PC-9 (cell line): ENCODE measurements around the gene VILL. TPM values are rescaled to one million over a fixed set of nuclear protein-coding genes. Genes with fewer than 3 reads are reported as not detected.
A peak's percentile ranks its signal among the peaks of the same experiment; 100 is the strongest.

Experiments
- BruUV-seq: library from RNA; stranded (reverse); fragments of 400-500 nt; replicated peaks from 2 replicates; lab custom pipeline; 2021; lab: Mats Ljungman, UMichigan
- CTCF ChIA-PET: fragments of 300-600 bp; sonication (Branson Sonifier 250); formaldehyde crosslinking; loops from one replicate; lab custom pipeline; 2022; ENCODE audit warnings: antibody characterized with exemption; lab: Charles Lee
- POLR2A ChIA-PET: fragments of 300-600 bp; sonication (Branson Sonifier 250); formaldehyde crosslinking; loops from one replicate; lab custom pipeline; 2022; ENCODE audit warnings: antibody characterized with exemption; ENCODE audit not compliant: unreplicated experiment; lab: Charles Lee
- DNase-seq, 2 experiments: peaks; one replicate each; pipeline versions ENCODE4 v3.0.0 to v3.0.0-alpha.2; 2015 to 2022; ENCODE audit warnings: mixed read lengths in 1 of 2
- H2AFZ ChIP-seq: fragments of 200-600 bp; sonication (generic); 2 replicates; pipeline ENCODE4 v1.8.1; 2017; ENCODE audit warnings: antibody characterized with exemption
- H3F3A ChIP-seq: fragments of 200-600 bp; sonication (generic); 2 replicates; pipeline ENCODE4 v1.8.1; 2017; ENCODE audit warnings: antibody characterized with exemption, mild to moderate bottlenecking, low read depth; ENCODE audit not compliant: insufficient read depth
- H3K27ac ChIP-seq: fragments of 200-600 bp; sonication (generic); 2 replicates; pipeline ENCODE4 v1.6.1; 2016; ENCODE audit warnings: mixed run types
- H3K27me3 ChIP-seq: fragments of 200-600 bp; sonication (generic); 2 replicates; pipeline ENCODE4 v1.6.1; 2016; ENCODE audit warnings: low read depth, mixed run types; ENCODE audit not compliant: insufficient read depth
- H3K36me3 ChIP-seq: fragments of 200-600 bp; sonication (generic); 2 replicates; pipeline ENCODE4 v1.6.1; 2016; ENCODE audit warnings: low read depth, mixed run types
- H3K4me1 ChIP-seq: fragments of 200-600 bp; sonication (generic); replicated peaks from 2 replicates; pipeline ENCODE4 v1.6.1; 2016; ENCODE audit warnings: mixed run types; ENCODE audit not compliant: insufficient read depth
- H3K4me2 ChIP-seq: fragments of 200-600 bp; sonication (generic); 2 replicates; pipeline ENCODE4 v1.6.1; 2017; ENCODE audit warnings: mixed run types
- H3K4me3 ChIP-seq: fragments of 200-600 bp; sonication (generic); 2 replicates; pipeline ENCODE4 v1.6.1; 2016; ENCODE audit warnings: mixed run types
- H3K79me2 ChIP-seq: fragments of 200-600 bp; sonication (generic); 2 replicates; pipeline ENCODE4 v1.6.1; 2017; ENCODE audit warnings: low read depth, mixed run types
- H3K9me2 ChIP-seq: fragments of 200-600 bp; sonication (generic); 2 replicates; pipeline ENCODE4 v1.8.1; 2017; ENCODE audit warnings: mild to moderate bottlenecking; ENCODE audit not compliant: insufficient read depth
- H3K9me3 ChIP-seq: fragments of 200-600 bp; sonication (generic); 2 replicates; pipeline ENCODE4 v1.8.1; 2016; ENCODE audit warnings: low read depth; ENCODE audit not compliant: insufficient read depth
- H4K20me1 ChIP-seq: fragments of 200-600 bp; sonication (generic); 2 replicates; pipeline ENCODE4 v1.8.1; 2017; ENCODE audit not compliant: insufficient read depth
- EZH2 ChIP-seq: fragments of 200-600 bp; sonication (generic); IDR thresholded peaks from 2 replicates; pipeline ENCODE4 v1.8.0; 2017; ENCODE audit warnings: antibody characterized with exemption, low read depth
- intact Hi-C: fragments of 100-400 bp; cut with micrococcal nuclease; formaldehyde crosslinking; loops from one replicate; pipeline ENCODE4 v1.10.0; 2022; ENCODE audit not compliant: unreplicated experiment
- total RNA-seq: library from RNA; stranded (reverse); gene quantifications from 2 replicates; pipeline ENCODE4 v1.2.3, GENCODE V29; 2021
- TF ChIP-seq, protein P1 (sequence below): fragments of 200-600 bp; sonication (generic); conservative IDR thresholded peaks from 2 replicates; pipeline ENCODE4 v1.6.1; 2017; ENCODE audit warnings: mixed run types, antibody characterized with exemption, mild to moderate bottlenecking, moderate library complexity

The VILL gene
- total RNA-seq, 1 experiment from 2014 or later: 14.7 TPM

DNA sequence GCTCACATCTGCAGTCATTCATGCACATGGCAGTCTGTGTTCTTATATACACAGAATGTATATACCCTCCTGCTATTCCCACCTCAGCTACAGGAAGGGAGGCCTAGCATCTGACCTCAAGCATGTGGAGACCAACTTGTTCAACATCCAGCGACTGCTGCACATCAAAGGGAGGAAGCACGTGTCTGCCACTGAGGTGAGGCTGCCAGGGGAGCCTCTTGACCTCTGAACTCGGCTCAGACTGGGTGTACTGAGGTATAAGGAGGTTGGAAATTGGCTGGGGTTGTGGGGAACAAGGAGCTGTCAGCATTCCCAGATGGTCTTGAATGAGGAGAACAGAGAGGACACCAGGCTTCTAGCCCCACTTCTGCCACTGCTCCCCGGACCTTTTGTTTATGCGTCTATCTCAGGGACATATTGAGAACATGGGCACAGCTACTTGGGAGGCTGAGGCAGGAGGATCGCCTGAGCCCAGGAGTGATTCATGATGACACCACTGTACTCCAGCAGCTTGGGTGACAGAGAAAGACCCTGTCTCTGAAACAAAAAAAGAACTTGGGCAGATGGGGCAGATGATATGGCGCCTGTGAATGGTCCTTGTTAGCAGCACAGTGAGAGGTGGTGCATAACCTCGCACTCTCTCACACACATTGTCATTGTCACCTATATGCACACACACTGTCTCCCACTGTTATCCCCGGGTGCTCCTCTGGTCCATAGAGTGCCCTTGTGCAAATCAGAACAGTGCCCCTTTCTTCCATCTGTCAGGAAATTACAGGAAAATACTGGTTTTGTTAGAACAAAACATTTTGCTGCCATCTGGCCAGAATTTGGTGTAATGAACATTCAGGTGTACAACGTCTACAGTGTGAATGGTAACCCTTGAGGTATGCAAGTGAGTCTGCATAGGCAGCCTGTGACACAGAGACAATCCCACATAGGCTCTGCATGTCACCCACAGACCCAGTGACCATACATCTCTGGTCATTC, 5.4 kb downstream of the VILL start:
- Histone ChIP-seq H3K4me1 (peaks cover 39% of the 10 kb centered on the region), H3K27me3 (no peaks in the 10 kb centered on the region), H3K27ac (no peak overlapping the region), H3K4me2 (no peak overlapping the region), H3K9me3 (no peaks in the 10 kb centered on the region), H2AFZ (no peak overlapping the region), H3F3A (peaks cover 32% of the 10 kb centered on the region; the same call in 1 of the 2 replicates), H3K36me3 (no peaks in the 10 kb centered on the region), H3K4me3 (no peak overlapping the region), H4K20me1 (no peaks in the 10 kb centered on the region), H3K9me2 (no peaks in the 10 kb centered on the region), H3K79me2 (peaks cover 8% of the 10 kb centered on the region; the same call in 1 of the 2 replicates)
- no peak for DNase-seq
- TF ChIP-seq, protein P1, sequence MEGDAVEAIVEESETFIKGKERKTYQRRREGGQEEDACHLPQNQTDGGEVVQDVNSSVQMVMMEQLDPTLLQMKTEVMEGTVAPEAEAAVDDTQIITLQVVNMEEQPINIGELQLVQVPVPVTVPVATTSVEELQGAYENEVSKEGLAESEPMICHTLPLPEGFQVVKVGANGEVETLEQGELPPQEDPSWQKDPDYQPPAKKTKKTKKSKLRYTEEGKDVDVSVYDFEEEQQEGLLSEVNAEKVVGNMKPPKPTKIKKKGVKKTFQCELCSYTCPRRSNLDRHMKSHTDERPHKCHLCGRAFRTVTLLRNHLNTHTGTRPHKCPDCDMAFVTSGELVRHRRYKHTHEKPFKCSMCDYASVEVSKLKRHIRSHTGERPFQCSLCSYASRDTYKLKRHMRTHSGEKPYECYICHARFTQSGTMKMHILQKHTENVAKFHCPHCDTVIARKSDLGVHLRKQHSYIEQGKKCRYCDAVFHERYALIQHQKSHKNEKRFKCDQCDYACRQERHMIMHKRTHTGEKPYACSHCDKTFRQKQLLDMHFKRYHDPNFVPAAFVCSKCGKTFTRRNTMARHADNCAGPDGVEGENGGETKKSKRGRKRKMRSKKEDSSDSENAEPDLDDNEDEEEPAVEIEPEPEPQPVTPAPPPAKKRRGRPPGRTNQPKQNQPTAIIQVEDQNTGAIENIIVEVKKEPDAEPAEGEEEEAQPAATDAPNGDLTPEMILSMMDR: no peak
- no peak for TF ChIP-seq EZH2
- ChIA-PET CTCF (interaction anchor here (0.6 to 1.1 kb wide), 5 partner anchors 22 to 331 kb away, joined by 4 to 19 read pairs (median 8); partner anchors contain the start of gene ACAA1), POLR2A (interaction anchor here (0.6 kb wide), 1 partner anchor 23 kb away, joined by 3 read pairs; no protein-coding TSS in a partner anchor)
- no TSS peak for BruUV-seq
- intact Hi-C loops: loop anchor here (2.0 kb wide), 1 partner anchor 21 kb away; no protein-coding TSS in a partner anchor

DNA sequence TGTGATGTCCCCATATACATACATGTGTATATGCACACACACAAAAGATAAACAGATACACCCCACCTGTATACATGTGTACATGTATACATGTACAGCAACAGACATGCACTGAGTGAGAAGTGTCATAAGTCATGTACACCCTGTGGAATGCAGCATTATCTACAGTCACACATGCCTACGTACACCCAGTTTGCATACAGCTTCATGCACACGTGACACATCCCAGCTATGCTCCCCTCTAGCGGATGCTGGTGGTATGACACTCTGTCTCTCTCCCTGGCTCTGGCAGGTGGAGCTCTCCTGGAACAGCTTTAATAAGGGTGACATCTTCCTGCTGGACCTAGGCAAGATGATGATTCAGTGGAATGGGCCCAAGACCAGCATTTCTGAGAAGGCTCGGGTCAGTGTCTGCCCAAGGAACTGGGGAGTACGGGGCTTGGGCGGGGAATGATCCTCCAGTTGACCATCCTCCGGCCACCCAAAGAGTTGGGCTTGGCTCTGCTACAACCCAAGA, 6.3 kb downstream of the VILL start:
- TF ChIP-seq EZH2: no peak
- TF ChIP-seq, protein P1: peak; percentile 92
- POLR2A ChIA-PET: interaction anchor here (0.5 to 0.6 kb wide), 4 partner anchors 24 to 462 kb away, joined by 3 to 6 read pairs (median 4); no protein-coding TSS in a partner anchor
- H2AFZ ChIP-seq: no peak overlapping the region

DNA sequence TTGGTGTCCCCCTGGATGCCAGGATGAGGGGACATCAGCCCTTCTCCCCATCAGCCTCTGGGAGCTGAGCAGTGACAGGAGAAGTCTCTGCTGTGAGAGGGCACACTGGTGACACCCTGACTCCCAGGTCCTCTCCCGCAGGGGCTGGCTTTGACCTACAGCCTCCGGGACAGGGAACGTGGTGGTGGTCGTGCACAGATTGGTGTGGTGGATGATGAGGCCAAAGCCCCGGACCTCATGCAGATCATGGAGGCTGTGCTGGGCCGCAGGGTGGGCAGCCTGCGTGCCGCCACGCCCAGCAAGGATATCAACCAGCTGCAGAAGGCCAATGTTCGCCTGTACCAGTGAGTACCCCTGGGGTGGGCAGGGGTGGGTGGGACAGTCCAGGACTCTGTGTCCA, 6.8 kb downstream of the VILL start:
- no peaks in the 10 kb centered on the region for H3K9me2 ChIP-seq
- no peak overlapping the region for H3K4me2 ChIP-seq
- no peaks in the 10 kb centered on the region; the same call in 1 of the 2 replicates for H3K79me2 ChIP-seq
- H3K4me1 ChIP-seq: peaks cover 25% of the 10 kb centered on the region
- no peak overlapping the region for H3K4me3 ChIP-seq
- H3K9me3 ChIP-seq: no peaks in the 10 kb centered on the region
- H3F3A ChIP-seq: peaks cover 25% of the 10 kb centered on the region; the same call in 1 of the 2 replicates
- no peak overlapping the region for H2AFZ ChIP-seq
- no TSS peak for BruUV-seq
- no peaks in the 10 kb centered on the region for H4K20me1 ChIP-seq
- intact Hi-C loops: loop anchor here (1.0 to 2.0 kb wide), 2 partner anchors 23 to 142 kb away; no protein-coding TSS in a partner anchor
- TF ChIP-seq EZH2: no peak
- TF ChIP-seq, protein P1: no peak
- CTCF ChIA-PET: interaction anchor here (0.6 to 1.1 kb wide), 6 partner anchors 23 to 499 kb away, joined by 4 to 18 read pairs (median 6); partner anchors contain the start of genes ACAA1 and EXOG
- no peak for DNase-seq
- no peak overlapping the region for H3K27ac ChIP-seq
- POLR2A ChIA-PET: interaction anchor here (0.5 to 0.6 kb wide), 3 partner anchors 144 to 462 kb away, joined by 3 to 6 read pairs (median 4); no protein-coding TSS in a partner anchor
- no peaks in the 10 kb centered on the region for H3K27me3 ChIP-seq
- no peaks in the 10 kb centered on the region for H3K36me3 ChIP-seq

More for the DNA sequence above, 6.3 kb downstream of the VILL start:
- H3K36me3 ChIP-seq: no peaks in the 10 kb centered on the region
- CTCF ChIA-PET: interaction anchor here (0.6 to 1.1 kb wide), 6 partner anchors 23 to 499 kb away, joined by 4 to 18 read pairs (median 6); partner anchors contain the start of genes ACAA1 and EXOG
- H4K20me1 ChIP-seq: no peaks in the 10 kb centered on the region
- intact Hi-C loops: loop anchor here (1.0 to 2.0 kb wide), 2 partner anchors 22 to 142 kb away; no protein-coding TSS in a partner anchor
- no peaks in the 10 kb centered on the region for H3K27me3 ChIP-seq
- no peaks in the 10 kb centered on the region for H3K9me2 ChIP-seq
- H3F3A ChIP-seq: peaks cover 28% of the 10 kb centered on the region; the same call in 1 of the 2 replicates
- BruUV-seq: no TSS peak
- H3K4me2 ChIP-seq: no peak overlapping the region
- H3K4me3 ChIP-seq: no peak overlapping the region
- DNase-seq: peak; percentile 70 to 72
- H3K27ac ChIP-seq: no peak overlapping the region
- peaks cover 4% of the 10 kb centered on the region; the same call in 1 of the 2 replicates for H3K79me2 ChIP-seq
- peaks cover 30% of the 10 kb centered on the region for H3K4me1 ChIP-seq
- no peaks in the 10 kb centered on the region for H3K9me3 ChIP-seq
